ENCODE results near the gene DHX32.
"Not testable (repeated sequence)": the region's sequence is repeated elsewhere in the genome, so short reads cannot be mapped to it uniquely, and the experiment has no call there.

DNA sequence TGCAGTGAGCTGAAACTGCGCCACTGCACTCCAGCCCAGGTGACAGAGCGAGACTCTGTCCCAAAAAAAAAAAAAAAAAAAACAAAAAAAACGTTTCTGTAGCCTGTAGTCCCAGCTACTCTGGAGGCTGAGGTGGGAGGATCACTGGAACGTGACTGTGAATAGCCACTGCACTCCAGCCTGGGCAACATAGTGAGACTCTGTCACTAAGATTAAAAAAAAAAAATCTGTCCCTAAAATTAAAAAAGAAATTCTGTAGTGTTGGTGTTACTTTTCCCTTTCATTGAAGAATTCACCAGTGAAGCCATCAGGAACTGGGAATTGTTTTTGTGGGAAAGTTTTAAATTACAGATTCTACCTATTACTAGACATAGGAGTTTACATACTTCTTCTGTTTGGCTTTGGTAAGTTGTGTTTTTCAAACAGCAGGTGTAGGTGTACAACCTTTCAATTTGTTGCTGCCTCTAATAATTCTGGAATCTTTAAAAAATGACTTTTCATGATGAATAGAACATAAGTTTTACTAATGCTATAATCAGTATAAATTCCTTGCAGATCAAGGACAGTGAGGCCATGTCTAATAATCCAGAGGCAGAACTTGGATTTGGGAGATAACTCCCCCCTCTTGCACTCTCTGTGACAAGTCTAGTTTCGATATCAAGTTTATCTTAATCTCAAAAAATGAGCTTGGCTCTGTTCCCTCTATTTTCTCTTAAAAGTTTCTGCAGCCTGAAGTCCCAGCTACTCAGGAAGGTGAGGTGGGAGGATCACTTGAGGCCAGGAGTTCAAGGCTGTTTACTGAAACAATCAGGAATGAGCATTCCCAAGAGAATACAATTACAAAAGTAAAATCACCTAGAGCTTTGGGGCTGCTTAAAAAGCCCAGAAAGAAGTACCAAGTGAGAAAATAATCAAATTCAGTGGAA is 24.2 kb upstream of the DHX32 start:
- not testable (repeated sequence) for TF ChIP-seq POLR2AphosphoS5 (IDR thresholded peaks at IDR 0.05); EZH2 (IDR thresholded peaks at IDR 0.05; ENCODE audit: borderline replicate concordance, insufficient read depth, low read length, poor library complexity, severe bottlenecking); TAF1 (IDR thresholded peaks at IDR 0.05; ENCODE audit: low read depth); EP300 (conservative IDR thresholded peaks at IDR 0.05; ENCODE audit: poor library complexity, severe bottlenecking)
